IPS-11a (cell line): ENCODE measurements around the gene STH.

Experiments
- H3K4me3 ChIP-seq: one replicate; pipeline ENCODE4 v1.5.1; 2013; ENCODE audit warnings: low read depth, low read length, control low read depth

The STH gene

DNA sequence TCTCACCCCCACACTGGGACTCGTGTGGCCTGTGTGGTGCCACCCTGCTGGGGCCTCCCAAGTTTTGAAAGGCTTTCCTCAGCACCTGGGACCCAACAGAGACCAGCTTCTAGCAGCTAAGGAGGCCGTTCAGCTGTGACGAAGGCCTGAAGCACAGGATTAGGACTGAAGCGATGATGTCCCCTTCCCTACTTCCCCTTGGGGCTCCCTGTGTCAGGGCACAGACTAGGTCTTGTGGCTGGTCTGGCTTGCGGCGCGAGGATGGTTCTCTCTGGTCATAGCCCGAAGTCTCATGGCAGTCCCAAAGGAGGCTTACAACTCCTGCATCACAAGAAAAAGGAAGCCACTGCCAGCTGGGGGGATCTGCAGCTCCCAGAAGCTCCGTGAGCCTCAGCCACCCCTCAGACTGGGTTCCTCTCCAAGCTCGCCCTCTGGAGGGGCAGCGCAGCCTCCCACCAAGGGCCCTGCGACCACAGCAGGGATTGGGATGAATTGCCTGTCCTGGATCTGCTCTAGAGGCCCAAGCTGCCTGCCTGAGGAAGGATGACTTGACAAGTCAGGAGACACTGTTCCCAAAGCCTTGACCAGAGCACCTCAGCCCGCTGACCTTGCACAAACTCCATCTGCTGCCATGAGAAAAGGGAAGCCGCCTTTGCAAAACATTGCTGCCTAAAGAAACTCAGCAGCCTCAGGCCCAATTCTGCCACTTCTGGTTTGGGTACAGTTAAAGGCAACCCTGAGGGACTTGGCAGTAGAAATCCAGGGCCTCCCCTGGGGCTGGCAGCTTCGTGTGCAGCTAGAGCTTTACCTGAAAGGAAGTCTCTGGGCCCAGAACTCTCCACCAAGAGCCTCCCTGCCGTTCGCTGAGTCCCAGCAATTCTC, 27.4 kb downstream of the STH start:
- H3K4me3 ChIP-seq, result no peak overlapping the region

DNA sequence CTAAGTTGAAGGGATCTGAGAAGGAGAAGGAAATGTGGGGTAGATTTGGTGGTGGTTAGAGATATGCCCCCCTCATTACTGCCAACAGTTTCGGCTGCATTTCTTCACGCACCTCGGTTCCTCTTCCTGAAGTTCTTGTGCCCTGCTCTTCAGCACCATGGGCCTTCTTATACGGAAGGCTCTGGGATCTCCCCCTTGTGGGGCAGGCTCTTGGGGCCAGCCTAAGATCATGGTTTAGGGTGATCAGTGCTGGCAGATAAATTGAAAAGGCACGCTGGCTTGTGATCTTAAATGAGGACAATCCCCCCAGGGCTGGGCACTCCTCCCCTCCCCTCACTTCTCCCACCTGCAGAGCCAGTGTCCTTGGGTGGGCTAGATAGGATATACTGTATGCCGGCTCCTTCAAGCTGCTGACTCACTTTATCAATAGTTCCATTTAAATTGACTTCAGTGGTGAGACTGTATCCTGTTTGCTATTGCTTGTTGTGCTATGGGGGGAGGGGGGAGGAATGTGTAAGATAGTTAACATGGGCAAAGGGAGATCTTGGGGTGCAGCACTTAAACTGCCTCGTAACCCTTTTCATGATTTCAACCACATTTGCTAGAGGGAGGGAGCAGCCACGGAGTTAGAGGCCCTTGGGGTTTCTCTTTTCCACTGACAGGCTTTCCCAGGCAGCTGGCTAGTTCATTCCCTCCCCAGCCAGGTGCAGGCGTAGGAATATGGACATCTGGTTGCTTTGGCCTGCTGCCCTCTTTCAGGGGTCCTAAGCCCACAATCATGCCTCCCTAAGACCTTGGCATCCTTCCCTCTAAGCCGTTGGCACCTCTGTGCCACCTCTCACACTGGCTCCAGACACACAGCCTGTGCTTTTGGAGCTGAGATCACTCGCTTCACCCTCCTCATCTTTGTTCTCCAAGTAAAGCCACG, 28.3 kb downstream of the STH start:
- no peak overlapping the region for H3K4me3 ChIP-seq

DNA sequence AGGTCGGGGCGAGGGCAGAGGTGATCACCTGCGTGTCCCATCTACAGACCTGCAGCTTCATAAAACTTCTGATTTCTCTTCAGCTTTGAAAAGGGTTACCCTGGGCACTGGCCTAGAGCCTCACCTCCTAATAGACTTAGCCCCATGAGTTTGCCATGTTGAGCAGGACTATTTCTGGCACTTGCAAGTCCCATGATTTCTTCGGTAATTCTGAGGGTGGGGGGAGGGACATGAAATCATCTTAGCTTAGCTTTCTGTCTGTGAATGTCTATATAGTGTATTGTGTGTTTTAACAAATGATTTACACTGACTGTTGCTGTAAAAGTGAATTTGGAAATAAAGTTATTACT, 28.9 kb downstream of the STH start:
- H3K4me3 ChIP-seq, result no peak overlapping the region

DNA sequence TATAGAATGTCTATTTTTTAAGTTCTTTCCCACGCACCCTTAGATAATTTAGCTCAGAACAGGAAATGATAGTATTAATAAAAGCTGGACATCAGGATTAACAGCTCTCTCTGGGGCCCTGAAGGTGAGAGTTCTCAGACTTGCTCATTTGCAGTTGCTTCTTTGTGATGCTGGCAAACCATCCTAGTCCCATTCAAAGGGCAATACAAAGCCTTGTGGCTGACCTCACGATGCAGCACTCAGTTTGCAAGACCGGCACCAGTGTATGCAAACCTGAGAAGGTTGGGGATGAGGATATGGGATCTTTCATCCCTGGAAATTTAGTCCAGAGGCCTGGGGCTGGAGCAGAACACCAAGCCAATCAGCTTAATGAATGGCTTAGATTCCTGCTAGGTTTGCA, 29.3 kb downstream of the STH start:
- no peak overlapping the region for H3K4me3 ChIP-seq

DNA sequence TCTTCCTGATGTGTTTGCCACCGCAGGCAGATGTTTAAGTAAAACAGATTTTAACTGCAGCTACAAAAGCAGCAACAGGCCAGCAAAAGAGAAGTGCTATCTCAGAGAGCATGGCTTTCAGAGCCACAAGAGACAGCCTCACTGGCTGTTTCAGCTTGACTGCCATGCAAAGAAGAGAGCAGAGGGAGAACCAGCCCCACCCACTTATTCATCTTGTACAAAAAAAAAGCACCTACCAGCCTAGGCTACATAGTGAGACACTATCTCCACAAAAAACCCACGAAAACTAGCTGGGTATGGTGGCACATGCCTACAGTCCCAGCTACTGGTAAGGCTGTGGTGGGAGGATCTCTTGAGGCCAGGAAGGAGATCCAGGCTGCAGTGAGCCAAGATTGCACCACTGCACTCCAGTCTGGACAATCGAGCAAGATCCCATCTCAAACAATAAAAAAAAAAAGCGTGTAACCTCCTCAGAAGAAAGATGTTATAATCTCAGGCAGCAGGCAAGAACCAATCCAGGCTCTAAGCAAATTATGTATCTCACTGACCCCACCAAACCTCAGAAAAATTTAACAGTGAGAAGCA, 30.0 kb downstream of the STH start:
- H3K4me3 ChIP-seq, result no peak overlapping the region

DNA sequence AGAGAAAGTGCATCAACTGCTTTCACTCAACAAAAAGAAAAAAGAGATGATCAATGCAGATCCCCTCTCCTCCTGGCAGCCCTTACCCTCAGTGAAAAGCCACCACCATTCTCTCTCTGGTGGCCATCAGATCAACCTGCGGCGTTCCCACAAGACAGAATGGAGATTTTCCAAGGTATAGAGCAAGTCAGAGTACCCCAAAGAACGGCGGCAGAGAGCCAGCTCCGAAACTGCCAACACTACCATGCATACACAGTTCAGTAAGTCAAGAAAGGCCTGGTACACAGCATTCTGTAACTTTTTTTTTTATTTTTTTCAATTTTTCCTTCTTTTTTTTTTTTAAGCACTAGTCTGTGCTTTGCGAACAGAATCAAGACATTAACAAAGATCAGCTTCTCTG, 30.6 kb downstream of the STH start:
- no peak overlapping the region for H3K4me3 ChIP-seq

DNA sequence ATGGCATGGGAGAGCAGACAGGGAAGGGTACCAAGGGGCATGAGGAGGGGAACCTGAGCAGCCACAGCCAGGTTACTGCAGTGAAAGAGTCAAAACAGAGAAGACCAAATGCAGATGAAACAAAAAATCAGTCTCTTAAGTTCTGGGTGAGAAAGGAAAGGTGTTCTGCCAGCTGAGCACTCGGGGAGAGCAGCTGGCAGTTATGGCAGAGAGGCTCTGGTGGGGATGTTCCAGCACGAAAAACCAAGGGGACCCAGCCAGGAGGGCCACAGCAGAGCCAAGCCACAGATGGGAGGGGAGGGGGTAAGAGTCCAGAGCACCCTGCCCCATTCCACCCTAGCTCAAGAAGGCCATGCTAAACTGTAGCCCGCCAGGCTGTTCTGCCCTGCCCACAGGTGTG, 31.7 kb downstream of the STH start:
- H3K4me3 ChIP-seq, result no peak overlapping the region

DNA sequence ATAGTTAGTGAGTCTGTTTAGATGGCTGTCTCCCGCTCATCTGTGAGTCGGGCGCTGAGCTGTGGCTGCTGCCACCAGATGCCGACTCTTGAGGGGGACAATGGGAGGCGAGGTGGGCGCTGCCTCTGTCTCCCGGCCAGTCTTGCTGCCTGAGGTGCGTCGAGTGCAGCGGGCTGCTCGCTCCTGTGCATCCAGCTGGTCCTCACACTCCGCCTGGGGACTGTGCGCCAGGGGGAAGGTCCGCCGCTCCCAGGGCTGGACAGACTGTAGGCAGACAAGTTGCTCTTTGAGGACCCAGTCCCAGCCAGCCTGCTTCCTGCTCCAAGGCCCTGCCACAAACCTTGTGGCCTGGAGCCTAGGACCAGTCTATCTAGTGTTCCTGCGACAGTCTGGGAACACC, 32.4 kb downstream of the STH start:
- H3K4me3 ChIP-seq, result no peak overlapping the region

DNA sequence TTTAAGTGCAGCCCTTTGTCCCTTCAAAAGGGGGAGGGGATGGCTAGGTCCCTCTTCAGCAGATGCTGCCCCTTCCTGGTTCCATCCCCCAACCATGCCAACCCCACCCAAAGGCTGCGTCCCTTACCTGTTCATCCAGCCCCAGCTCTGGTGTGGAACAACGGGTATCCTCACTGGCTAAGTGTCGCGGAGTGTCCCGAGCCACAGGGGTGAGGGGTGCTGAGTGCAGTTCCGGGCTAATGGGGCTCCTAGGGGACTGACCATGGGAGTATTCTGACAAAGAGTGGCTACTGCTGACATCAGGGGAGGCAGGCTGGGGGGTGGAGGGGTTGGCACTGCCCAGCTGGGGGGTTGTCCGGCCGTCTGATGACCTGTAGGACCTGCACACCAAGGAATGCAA, 32.9 kb downstream of the STH start:
- H3K4me3 ChIP-seq, result no peak overlapping the region

DNA sequence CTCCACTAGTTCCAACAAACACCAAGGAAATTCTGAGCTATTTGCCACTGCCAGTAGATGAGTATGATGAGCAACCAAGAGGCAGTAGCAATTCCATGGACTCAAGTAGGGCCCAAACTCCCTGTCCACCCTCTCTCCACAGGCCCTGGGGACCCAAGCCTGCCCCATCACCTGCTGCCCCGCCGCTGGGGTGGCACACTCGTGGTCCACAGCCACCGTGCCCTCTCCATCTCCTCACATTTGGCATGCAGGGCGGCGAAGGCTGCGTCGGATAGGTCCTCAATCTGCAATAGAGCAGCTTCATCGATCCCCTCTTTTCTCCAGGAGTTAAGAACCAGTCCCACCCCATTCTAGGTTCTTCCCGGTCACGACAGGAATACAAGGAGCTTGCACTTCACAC, 33.9 kb downstream of the STH start:
- no peak overlapping the region for H3K4me3 ChIP-seq

DNA sequence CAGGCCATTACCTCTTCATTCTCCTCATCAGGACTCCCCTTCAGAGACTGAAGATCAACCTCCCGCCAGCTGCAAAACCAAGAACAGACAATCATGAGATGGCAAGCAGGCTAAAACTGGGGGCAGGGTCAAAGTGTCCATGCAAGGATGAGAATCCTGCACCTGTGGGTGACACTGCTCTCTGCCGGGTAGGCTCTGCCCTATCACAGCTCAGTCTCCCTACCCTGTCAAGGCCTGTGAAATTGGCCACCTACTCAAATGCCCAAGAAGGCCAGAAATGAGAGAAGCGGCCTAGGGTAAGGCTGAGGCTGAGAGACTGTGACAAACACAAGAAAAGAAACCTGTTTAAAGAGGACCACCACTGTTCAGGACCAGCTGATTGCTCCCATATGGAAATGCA, 34.3 kb downstream of the STH start:
- no peak overlapping the region for H3K4me3 ChIP-seq

DNA sequence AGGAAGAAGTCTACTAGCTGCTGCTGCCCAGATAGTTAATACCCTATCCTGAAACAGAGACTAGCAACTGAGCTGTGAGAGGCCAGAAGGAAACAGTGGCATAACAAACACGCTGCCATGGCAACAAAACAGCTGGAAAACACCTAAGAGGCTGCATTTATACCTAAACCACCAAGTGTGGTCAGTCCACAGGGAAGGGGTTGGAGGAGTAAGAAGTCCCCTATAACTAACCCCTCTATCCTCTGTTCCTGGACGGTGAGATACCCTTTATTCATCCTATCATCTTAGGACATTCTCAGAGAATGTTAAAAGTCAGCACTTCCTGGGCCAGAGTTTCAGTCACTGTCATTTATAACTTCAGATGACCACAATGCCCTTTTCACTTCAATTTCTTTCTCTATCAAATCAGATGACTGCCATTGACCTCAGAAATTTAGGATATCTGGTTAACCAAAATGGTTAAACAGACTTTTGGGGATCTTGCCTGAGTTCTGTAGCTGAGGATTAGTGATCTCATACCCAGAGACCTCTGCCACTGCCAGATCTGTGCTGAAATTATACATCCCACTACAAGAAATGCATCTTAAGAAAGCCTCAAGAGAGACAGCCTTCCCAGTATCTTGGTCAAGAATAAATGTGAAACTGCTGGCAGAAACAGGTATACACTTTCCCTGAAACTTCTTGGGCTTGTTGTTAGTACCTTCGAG, 36.2 kb downstream of the STH start:
- no peak overlapping the region for H3K4me3 ChIP-seq

DNA sequence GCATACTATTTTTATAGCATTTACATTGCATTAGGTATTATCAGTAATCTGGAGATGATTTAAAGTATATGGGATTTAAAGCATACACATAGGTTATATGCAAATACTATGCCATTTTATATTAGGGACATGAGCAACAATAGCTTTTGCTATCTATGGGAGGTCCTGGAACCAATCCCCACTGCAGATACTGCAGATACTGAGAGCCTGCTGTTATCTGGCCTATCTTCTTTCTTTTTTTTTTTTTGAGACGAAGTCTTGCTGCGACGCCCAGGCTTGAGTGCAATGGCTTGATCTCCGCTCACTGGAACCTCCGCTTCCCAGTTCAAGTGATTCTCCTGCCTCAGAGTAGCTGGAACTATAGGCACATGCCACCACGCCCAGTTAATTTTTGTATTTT, 37.4 kb downstream of the STH start:
- no peak overlapping the region for H3K4me3 ChIP-seq

DNA sequence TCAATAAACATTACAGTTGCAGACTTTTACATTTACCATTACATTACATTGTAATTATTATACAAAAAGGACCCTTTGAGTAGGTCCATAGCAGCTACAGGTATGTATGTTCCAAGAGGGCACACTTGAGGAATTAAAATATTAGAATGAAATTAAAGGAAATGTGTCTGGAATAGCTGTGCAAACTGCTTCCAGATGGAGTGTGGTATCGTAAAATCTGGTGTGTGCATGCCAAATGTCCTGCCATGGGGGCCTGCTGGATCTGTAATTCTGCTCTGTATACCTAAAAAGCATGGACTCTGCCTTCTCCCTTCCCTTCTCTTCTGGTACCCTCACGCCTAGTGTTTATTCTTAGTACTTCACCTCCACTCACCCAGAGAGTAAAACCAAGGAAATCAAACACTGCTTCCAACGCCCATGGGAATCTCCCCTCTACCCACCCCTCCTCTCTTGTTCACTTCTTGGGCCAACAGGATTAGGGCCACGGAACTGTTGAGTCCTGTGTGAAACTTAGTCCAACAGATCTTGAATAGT, 38.7 kb downstream of the STH start:
- H3K4me3 ChIP-seq, result no peak overlapping the region

DNA sequence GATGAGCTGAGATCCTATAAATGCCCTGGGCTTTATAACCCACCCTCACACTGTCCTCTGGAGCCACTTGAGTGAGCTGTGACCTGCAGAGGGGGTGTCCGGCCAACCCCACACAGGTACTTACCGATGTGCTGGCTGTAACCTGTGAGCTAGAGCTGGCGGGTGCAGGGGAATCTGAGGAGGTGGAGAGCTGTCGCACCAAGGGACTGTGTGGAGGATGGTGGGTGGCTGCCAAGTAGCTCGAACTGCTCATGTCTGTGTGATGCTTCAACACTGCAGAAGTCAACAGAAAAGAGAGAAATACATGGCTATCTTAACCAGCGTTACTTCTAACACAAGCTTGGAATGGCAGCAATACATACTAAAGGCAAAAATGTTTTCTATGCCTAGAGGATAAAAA, 39.4 kb downstream of the STH start:
- no peak overlapping the region for H3K4me3 ChIP-seq

DNA sequence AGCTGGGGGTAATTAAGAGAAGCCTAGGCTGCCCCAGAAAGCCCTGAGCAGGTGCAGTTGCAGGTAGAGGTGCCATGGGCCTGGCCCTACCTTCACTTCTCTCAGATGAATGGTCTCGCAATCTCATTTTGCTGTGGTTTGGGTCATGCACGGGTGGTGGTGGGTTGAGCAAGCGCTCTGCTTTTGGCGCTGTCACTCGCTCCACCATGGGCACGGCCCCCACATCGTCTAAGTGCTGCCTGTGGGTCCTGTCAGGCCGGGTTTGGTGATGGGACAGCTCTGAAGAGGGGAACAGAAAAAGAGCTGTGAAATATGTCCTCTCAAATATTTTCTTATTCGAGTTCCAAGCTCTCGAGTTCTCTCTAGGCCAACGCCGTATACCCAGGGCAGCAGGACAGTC, 39.9 kb downstream of the STH start:
- no peak overlapping the region for H3K4me3 ChIP-seq

DNA sequence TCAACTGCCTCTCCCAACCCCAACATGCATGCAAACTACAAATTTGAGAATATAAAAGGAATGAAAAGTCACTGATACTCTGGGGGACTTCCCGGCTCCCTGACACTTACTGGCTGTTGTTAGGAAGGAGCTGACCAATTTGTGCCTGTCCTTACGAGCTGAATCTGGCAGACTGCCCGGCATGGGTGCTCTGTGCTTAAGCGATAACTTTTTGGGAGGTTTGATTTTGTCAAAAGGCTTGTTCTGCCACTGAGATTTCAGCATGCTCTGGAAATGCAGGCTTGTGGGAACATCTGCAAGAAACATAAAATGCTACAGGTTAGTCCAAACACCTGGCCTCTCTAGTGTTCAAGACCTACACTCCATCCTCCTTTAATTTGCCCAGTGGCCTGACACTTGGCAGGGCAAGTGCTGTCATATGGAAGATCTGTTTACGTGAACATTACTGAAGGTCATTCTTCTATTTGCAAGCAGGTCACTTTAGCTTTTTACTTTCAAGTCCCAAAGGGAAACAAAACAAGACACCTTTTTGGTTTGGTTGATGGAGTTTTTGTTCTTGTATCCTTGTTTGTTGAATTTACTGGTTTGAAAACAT, 40.6 kb downstream of the STH start:
- no peak overlapping the region for H3K4me3 ChIP-seq

DNA sequence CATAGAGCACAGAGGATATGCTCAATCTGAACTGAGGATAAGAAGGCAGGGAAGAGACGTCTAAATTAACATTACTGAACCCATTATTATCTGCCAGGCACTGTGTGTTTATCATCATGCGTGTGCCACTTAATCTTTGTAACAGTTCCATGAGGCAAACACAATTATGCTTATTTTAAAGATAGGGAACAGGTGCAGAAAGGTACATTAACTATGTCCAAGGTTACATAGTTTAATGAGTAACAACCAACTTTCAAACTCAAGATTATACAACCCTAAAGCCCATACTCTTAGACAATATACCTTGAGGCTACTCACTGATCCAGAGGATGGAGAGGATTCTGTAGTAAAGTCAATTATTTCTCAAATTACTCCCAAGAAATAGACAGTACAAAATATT, 43.2 kb downstream of the STH start:
- no peak overlapping the region for H3K4me3 ChIP-seq

DNA sequence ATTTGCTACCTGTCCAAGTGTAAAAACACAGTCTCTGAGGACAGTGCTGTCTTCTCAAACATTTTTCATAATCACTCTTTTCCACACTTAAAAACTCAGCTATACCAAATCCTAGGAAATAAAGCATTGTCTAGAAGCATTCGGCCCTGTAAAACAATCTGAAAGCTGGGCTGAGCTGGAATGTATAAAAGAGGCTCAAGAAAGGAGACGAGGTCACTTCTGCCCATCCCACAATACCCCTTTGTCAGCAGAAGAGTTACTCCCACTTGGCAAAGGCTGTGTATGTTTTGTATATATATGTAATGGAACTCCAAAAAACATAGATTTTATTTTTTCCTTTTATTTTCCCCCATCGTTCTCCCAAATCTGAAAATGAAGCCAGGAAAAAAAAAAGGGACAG, 43.9 kb downstream of the STH start:
- H3K4me3 ChIP-seq, result no peak overlapping the region

DNA sequence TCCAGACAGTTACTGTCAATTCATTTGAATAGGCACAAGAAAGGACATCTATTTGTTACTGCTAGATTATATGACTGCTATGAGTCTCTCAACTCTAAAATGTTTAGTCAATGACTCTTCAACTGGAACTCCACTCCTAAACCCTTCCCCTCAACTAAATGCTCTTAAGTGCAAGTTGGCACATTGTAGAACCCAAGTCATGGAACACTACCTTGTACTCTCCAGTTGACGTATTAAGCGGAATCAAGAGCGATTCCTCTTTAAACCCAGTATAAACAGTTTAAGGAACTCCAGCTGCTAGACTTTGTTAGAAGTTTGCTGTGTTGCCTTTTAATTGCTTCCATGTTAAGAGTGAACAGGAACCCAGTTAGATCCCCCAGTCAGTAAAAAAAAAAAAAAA, 44.6 kb downstream of the STH start:
- H3K4me3 ChIP-seq, result no peak overlapping the region
